Nephron progenitor cell (in vitro differentiated cells): ENCODE data around the gene ENTPD8.
"Not testable (repeated sequence)": the region's sequence is repeated elsewhere in the genome, so short reads cannot be mapped to it uniquely, and the experiment has no call there.

Experiments used
- DNase-seq: peaks from one replicate; pipeline ENCODE4 v3.0.0; 2021
- H3K27ac Mint-ChIP-seq: 2 replicates; pipeline ENCODE4 v1.8.0; 2021; ENCODE audit warnings: mild to moderate bottlenecking, moderate library complexity, mixed read lengths
- H3K27me3 Mint-ChIP-seq: 2 replicates; pipeline ENCODE4 v1.8.0; 2021; ENCODE audit warnings: mild to moderate bottlenecking, low read depth, mixed read lengths; ENCODE audit not compliant: poor library complexity
- H3K36me3 Mint-ChIP-seq: 2 replicates; pipeline ENCODE4 v1.8.0; 2021; ENCODE audit warnings: low read depth, mixed read lengths
- H3K4me1 Mint-ChIP-seq: 2 replicates; pipeline ENCODE4 v1.8.0; 2021; ENCODE audit warnings: mixed read lengths
- H3K4me3 Mint-ChIP-seq: 2 replicates; pipeline ENCODE4 v1.8.0; 2021; ENCODE audit warnings: mild to moderate bottlenecking, moderate library complexity, mixed read lengths
- H3K9me3 Mint-ChIP-seq: 2 replicates; pipeline ENCODE4 v1.8.0; 2021; ENCODE audit warnings: mild to moderate bottlenecking, moderate library complexity, mixed read lengths
- CTCF ChIP-seq: fragments of 200-600 bp; sonication (generic); IDR thresholded peaks from 2 replicates; pipeline ENCODE4 v1.5.0; 2021; ENCODE audit warnings: antibody characterized with exemption

Gene ENTPD8

GRCh38 chr9:137415451-137415850 is 25.7 kb downstream of the ENTPD8 start:
- H3K4me1 Mint-ChIP-seq: peaks cover 11% of the 10 kb centered on the region
- H3K27ac Mint-ChIP-seq: no peak overlapping the region

DNA sequence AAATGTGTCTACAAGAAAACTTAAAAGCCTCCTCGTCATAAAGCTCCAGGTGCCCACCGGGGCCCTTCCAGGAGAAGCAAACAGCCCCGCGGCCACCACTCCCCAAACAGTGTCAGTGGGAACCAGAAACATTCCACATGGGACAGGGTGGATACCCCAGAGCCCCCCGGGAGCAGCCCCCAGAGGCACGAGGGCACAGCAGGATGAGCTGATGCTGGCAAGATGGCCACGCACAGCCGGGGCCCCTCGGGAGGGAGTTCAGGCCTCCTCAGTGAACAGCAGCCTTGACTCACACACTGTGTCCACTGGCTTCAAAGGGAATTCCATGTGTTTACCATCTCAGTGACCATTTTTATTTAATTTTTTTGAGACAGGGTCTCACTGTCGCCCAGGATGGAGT is 28.7 kb downstream of the ENTPD8 start:
- Mint-ChIP-seq H3K4me3 (no peak overlapping the region), H3K27ac (no peak overlapping the region), H3K9me3 (no peaks in the 10 kb centered on the region), H3K4me1 (peaks cover 20% of the 10 kb centered on the region), H3K36me3 (peaks cover 8% of the 10 kb centered on the region), H3K27me3 (no peaks in the 10 kb centered on the region)
- no peak for TF ChIP-seq CTCF
- DNase-seq: no peak

More at GRCh38 chr9:137415451-137415850, 25.7 kb downstream of the ENTPD8 start:
- Mint-ChIP-seq H3K27me3 (no peaks in the 10 kb centered on the region), H3K9me3 (no peaks in the 10 kb centered on the region), H3K4me3 (no peak overlapping the region), H3K36me3 (peaks cover 8% of the 10 kb centered on the region)
- no peak for TF ChIP-seq CTCF
- no peak for DNase-seq

DNA sequence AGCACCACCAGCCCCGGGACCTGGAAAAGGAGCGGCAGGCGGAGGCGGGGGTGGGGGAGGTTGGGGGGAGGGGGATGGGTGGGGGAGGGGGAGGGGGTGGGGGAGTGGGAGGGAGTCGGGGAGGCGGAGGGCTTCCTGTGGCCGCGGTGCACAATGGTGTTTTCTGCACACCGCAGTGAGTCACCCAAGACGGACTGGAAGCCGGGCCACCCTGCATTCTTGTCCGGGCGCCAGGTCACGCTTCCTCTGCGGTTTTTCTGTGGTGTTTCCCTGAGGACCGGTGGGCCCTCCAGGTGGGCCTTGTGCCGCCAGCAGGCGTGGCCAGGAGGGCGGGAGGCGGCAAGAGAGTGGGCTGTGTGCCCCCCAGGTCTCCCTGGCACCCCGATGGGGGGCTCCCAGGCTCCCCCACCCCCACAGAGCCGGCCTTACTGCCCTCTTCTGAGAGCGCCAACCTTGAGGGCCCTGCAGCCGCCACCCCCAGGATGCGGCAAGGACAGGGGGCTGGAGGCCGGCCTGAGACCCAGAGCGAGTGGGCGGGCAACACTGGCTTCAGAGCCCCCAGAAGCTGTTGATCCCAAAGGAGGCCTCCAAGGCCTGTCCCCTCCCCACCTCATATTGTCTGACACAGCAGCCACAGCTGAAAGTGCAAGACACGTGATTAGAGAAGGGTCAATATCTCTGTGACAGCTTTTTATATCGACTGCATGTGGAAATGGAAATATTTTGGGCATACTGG is 29.3 kb downstream of the ENTPD8 start:
- no peak overlapping the region for H3K27ac Mint-ChIP-seq
- H3K27me3 Mint-ChIP-seq: no peaks in the 10 kb centered on the region
- H3K4me3 Mint-ChIP-seq: no peak overlapping the region
- no peak for TF ChIP-seq CTCF
- no peak for DNase-seq
- peaks cover 20% of the 10 kb centered on the region for H3K4me1 Mint-ChIP-seq
- peaks cover 8% of the 10 kb centered on the region for H3K36me3 Mint-ChIP-seq
- H3K9me3 Mint-ChIP-seq: no peaks in the 10 kb centered on the region

- H3K9me3 Mint-ChIP-seq: no peaks in the 10 kb centered on the region
- no peak overlapping the region for H3K27ac Mint-ChIP-seq
- no peak overlapping the region for H3K4me3 Mint-ChIP-seq
- no peak for DNase-seq
- TF ChIP-seq CTCF: no peak
- H3K36me3 Mint-ChIP-seq: peaks cover 8% of the 10 kb centered on the region
- peaks cover under 1% of the 10 kb centered on the region for H3K27me3 Mint-ChIP-seq
- H3K4me1 Mint-ChIP-seq: peaks cover 20% of the 10 kb centered on the region
These were observed 29.9 kb downstream of the ENTPD8 start for GRCh38 chr9:137411260-137411644.

DNA sequence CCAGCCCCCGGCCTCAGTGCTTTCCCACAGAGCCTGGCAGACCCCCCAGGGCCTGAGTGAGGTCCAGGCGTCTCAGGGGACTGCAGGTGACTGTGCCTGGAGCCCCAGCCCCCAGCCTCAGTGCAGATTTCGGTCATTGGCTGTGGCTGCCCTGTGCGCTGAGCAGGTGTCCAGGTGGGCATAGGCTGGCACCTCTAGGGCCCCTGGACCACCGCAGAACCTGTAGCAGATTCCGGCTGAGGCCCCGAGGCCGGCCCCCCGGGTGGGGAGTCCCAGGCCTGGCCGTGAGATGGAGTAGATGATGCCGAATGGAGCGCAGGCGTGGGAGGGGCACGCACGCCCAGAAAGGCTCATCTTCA is 30.3 kb downstream of the ENTPD8 start:
- TF ChIP-seq CTCF: no peak
- Mint-ChIP-seq H3K9me3 (no peaks in the 10 kb centered on the region), H3K4me3 (no peak overlapping the region), H3K4me1 (peaks cover 20% of the 10 kb centered on the region), H3K27me3 (peaks cover 5% of the 10 kb centered on the region), H3K27ac (no peak overlapping the region), H3K36me3 (peaks cover 8% of the 10 kb centered on the region)
- DNase-seq: no peak

DNA sequence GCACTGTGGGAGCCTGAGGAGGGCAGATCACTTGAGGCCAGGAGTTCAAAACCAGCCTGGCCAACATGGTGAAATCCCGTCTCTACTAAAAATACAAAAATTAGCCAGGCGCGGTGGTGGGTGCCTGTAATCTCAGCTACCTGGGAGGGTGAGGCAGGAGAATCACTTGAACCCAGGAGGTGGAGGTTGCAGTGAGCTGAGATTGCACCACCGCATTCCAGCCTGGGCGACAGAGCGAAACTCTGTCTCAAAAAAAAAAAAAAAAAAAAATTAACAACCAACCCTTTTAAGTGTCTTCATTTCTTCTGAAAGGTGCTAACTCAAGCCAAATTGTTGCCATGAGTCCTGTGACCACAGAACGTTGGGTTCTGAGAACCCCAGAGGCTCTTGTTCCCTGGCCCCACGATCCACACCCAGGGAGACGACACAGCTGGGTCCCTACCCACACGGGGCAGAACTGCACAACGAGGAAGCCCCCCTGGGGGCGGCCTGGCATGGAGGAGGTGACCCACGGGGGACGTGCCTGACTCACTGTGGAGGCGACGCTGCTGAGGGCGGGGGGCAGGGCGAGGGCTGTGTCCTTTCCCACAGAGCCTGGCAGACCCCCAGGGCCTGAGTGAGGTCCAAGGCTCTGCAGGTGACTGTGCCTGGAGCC is 30.8 kb downstream of the ENTPD8 start:
- not testable (repeated sequence) for H3K27ac Mint-ChIP-seq, DNase-seq, H3K27me3 Mint-ChIP-seq, H3K9me3 Mint-ChIP-seq, H3K36me3 Mint-ChIP-seq, H3K4me3 Mint-ChIP-seq
- peaks cover 24% of the 10 kb centered on the region for H3K4me1 Mint-ChIP-seq
